Hematopoietic multipotent progenitor cell treated with erythropoietin and hydrocortisone succinate and interleukin-3 and kit ligand, for 15 days (in vitro differentiated cells): ENCODE measurements around the gene GALNTL6.
A peak's percentile ranks its signal among the peaks of the same experiment; 100 is the strongest.

ENCODE experiments used
- DNase-seq: peaks from one replicate; pipeline ENCODE4 v3.0.0-alpha.2; 2015; ENCODE audit warnings: low spot score

GALNTL6 gene

DNA sequence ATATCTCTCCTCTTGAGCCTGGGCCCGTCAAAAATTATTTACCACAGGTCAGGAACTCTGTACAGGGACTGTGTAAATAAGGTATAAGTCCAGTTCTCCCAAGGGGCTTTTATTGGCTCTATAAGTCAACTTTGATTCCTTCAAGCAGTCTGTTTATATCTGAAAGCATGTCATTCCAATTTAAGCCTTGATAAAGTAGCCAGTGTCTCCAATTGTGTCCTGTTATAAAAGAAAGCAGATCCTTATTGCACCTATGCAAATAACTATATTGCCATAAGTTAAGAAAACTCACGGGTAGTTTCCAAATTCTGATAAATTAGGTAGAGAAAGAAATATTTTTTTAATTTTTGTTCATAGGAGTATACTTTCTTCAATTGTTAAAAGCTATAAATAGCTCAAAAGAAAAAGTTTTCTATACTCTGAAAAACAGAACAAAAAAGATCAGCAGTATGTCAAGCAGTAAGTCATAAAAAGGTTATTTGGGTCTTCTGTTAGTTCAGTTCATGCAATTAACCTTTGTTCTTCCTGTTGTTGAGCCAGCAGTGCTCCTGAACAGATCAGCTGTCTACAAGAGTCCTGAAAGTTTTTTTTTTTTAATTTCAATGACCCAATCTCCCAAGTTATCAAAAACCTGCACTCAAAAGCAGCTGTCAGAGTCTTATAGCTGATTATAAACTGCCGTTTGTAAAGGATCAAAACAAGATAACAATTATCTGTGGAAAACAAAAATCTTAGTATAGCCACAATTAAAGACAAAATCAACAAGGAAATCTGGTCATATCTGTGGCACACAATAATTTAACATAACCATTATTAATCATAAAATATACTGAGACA, 1177.0 kb downstream of the GALNTL6 start:
- no peak for DNase-seq

DNA sequence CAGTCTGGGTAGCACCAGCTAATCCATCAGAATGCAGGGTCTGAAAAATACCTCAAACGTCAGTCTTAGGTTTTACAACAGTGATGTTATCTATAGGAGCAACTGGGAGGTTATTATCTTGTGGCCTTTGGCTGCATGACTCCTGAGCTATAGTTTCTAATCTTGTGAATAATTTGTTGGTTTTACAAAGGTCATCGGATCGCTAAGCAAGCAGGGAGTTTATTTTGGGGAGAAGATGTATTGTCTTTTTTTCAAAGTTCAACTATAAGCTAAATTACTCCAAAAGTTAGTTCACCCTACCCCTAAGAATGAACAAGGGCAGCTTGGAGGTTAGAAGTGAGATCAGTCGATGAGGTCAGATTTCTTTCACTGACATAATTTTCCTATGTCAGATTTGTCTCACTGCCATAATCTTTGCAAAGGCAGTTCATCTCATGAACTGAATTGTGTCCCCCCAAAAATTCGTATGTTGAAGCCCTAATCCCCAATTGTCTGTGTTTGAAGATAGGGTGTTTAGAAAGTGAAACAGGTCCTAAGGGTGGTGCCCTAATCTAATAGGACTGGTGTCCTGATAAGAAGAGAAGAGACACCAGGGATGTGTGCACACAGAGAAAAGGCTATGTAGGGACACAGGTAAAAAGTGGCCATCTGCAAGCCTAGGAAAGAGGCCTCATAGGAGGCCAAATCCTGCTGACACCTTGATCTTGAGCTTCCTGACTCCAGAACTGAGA, 1179.6 kb downstream of the GALNTL6 start:
- DNase-seq = peak; percentile 62

DNA sequence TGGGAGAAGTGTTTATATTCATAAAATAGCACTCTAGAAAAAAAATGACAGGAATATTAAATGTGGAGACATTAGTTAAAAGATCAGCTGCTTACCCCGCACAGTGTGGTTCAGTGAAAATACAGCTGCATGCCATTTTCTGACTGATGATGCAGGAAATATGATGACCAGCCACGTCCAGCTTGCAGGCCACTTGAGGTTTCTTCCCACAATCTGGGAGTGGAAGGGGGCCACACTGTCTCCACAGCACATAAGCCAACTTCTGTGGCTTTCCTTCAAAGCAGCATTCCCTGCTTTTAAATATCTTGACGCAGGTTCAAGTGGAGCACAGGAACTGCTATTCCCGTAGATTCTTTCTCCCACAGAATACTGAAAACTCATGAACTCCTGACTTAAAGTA, 1182.0 kb downstream of the GALNTL6 start:
- no peak for DNase-seq

DNA sequence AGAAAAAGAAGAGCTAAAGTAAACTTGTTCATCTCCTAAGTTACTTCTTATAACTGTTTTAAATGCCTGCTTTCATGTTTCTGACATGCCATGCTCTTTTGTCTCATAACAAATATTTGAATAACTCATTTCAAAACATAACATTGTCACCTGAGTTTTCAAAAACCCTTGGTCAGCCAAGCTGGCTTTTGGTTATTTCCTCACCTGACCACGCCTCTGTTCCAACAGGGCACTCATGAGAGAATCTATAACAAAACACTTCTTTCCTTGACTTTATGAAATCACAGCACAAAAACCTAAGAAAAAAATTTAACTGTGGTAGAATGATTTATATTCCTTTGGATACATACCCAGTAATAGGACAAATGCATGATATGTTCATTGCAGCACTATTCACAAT, 1182.5 kb downstream of the GALNTL6 start:
- no peak for DNase-seq

DNA sequence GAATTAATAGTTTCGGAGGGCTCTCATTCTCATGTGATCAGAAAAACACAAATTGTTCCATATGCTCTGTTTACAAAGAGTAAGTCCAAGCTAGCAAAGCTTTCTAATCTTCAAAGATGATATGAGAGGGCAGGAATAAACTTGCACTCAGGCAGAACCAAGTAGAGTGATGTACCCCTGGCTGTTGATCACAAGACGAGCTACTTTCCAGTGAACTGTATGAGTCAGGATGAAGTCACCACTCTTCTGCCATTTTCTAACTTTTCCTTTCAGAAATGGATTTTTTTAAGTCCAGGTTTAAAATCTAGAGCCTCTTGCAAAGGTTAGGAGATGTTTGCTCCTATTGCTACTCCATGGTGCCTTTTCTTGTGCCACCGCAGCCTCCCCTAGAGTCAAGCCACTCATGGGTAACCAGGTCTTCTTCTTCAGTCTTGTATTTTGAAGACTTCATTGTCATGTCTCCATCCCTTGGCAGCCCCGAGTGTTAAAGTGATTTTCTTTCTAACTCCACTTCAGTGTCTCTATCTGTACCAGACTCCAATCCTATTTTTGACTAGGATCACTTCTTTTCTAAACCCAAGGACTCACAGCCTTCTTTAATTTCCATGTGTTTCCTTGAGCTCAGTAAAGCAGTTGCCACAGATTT, 1183.5 kb downstream of the GALNTL6 start:
- peak; percentile 45 for DNase-seq

DNA sequence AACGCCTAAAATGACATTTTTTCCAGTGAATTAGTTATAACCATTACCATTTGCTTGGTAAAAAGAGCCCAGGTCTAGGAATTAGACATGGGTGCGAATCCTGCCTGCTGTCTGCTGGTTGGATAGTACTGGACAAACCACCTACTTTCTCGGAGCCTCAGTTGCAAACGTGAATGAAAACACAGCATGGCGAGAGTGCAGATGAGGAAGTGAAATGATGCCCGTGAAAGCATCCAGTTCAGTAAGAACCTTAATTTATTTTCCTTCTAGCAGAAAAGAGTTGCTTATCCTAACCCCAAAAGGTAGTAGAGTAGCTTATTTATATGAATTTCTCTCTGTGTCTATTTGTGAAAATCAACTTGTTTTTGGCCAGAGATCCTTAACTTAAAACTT, 1184.0 kb downstream of the GALNTL6 start:
- DNase-seq = no peak

DNA sequence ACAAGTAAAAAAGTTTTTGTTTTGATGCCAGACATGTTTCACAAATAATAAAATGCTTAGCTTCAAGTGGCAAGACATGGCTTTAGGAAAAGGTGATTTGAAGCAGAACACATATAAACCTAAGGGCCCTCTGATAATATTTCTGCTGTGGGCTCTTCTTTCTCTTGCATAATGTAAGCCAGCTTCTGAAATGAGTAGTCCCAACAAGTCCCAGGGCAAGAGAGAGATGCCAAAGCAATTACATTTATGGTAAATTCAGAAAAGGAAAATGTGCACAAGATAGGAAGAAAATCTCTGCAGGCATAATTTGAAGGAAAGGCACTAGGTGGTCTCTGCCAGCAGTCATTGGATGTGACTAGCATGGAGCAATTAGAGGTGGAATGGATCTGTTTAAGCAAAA, 1184.7 kb downstream of the GALNTL6 start:
- DNase-seq = no peak

DNA sequence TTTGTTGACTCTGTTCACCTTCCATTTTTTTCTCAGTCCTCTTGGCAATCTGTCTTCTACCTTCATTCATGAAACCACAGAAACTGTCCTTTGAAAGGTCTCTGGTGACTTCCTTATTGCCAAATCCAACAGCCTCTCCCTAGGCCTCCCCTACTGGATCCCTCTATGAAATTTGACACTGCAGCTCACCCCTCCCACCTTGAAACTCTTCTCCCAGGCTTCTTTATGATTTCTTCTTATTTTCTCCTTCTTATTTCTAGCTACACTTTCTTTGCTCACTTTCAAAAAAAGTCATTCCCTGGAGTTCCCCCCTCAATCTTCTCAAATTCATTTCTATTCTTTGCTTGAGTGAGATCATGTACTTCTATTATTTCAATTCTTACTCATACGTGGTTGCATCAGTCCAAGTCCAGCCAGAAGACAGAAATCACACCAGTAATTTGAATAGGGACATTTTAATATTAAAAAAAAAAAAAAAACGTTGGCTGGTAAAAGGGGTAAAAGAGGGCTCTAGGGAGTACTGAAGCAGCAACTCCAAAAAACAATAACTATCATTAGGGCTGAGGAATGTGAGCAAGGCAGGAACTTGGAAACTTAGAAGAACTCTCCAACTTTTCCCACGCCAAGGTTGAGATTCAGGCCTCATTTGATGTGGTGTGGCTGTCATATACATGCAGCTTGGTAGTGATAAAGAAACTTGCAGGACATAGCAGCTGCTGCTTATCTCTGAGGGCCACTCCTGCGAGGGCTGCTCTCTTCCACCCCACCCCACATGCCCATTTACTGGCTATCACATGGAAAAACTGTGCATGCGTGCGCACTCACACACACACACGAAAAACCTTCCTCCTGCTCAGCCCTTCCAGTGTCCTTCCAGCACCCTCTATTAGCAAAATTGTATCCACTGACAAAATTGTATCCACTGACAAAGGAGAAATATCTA, 1185.6 kb downstream of the GALNTL6 start:
- peak; percentile 94 for DNase-seq

DNA sequence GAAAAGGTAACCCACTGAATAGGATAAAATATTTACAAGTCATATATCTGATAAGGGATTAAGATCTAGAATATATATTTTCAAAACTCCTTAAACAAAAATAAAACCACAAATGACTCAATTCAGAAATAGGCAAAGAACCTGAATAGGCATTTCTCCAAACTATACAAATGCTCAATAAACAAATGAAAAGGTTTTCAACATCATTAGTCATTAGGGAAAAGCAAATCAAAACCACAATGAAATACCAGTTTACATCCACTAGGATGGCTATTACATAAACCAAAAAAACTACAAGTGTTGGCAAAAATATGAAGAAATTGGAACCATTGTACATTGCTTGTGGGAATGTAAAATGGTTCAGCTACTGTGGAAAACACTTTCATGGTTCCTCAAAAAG, 1188.4 kb downstream of the GALNTL6 start:
- no peak for DNase-seq

DNA sequence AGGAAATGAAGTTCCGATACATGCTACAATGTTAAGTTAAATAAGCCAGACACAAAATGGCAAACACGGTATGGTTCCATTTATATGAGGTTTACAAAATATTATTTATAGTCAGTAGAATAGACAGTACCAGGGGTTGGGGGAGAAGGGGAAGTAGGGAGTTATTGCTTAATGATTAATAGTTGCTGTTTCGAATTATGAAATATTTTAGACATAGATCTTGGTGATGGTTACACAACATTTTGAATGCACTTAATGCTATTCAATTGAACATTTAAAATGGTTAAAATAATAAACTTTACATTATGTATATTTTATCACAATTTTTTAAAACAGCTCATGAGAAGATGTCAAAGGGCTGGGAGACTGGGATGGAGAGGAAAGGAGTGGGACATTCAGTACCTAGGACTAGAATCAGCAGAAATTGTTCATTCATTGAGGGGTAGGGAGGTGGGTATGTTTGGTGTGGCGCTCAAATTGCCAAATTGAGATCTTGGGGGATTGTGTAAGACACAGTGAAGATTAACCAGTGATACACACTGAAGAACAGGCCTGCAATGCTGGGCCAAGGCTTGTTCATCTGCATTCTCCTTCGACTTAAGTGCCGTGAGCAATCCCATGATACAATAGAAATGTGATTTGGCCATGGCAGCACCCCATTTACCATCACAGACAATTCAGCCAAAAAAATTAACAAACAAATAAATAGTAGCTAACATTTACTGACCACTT, 1189.8 kb downstream of the GALNTL6 start:
- no peak for DNase-seq

DNA sequence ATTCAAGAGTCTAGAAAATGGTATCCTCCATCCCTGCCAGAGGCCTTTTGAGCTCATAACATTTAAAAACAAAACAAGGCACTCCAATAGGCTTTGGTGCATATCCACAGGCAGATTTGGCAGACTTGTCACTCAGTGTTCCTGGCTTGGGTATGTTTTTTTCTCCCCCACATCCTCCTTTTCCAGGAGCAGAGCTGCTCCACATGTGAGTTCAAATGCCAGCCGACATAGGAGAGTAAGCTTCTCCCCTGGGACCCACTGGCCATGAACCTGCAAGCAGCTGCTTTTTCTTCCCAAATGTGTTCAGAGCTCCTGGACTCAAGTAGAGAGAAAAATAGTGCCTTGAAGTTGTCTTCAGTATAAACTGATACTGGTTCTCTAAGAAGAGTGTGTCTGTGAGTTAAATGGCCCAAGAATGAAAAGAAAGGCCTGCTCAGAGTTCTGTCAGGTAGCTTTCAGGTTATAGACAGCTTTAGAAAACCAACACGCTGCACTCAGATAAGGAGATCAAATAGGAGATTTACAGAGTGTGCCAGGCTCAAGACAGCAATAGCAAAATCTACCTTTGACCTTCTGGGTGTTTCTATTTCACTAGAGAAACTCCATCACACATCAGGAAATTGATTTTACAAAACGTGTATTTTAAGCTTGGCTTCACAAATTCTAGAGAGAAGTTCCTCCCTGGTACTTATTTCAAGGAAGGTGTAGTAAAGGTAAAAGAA, 1192.9 kb downstream of the GALNTL6 start:
- DNase-seq = no peak

DNA sequence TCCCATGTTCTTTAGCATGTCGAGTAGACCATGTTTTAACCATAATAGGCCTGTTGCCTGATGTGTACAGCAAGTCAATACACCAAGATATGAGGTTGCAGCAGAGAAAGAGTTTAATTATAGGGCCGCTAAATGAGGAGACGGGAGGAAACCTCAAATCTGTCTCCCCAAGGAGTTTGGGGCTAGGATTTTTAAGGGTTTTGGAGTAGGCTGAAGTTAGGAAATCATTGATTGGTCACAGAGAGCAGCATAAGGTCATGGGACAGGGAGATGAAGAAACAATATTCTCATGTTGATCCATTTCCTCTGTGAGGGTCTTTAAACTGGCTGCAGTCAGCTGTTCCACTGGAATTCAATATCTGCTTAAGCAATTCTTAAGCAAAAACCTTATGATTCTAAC, 1195.2 kb downstream of the GALNTL6 start:
- DNase-seq = no peak

DNA sequence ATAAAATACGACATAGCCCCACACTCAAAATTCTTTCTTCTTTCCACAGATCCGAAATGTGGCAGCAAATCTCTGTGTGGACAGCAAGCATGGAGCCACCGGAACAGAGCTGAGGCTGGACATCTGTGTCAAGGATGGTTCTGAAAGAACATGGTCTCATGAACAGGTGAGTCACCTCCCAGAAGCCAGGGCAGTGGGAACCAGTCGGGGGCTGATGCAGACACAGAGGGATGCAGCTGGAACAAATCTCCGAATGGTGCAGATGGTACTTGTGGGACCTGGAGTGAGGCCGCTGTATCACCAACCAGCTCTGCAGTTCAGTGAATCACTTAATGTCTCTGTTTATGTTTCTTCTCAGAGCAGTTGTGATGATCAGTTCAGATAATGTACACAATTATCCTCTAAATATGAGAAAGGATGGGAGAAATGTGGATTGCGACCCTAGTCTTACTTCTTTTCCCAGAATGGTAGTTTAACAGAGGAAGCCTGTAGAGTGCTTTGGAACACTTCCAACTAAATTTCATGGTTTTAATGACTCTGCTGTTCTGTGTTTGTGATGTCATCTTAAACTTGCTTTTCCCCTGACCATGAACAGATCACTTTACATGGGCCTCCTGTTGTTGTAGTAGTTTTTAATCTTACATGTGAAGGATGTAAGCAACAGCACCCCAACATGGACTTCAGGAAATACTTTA, 1196.1 kb downstream of the GALNTL6 start:
- peak; percentile 61 for DNase-seq

DNA sequence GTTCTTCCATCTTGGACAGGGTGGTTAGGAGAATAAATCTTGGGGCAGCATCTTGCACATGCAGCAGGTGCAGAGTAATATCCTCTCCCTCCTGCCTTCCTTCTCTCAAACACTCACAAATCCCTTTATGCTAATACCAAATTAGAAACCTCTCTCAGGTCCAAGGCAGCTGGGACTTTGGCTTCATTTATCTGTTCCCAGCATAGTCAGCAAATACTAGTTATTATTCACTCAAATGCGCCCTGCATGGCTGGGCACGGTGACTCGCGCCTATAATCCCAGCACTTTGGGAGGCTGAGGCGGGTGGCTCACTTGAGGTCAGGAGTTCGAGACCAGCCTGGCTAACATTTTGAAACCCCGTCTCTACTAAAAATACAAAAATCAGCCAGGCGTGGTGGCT, 1199.4 kb downstream of the GALNTL6 start:
- no peak for DNase-seq

DNA sequence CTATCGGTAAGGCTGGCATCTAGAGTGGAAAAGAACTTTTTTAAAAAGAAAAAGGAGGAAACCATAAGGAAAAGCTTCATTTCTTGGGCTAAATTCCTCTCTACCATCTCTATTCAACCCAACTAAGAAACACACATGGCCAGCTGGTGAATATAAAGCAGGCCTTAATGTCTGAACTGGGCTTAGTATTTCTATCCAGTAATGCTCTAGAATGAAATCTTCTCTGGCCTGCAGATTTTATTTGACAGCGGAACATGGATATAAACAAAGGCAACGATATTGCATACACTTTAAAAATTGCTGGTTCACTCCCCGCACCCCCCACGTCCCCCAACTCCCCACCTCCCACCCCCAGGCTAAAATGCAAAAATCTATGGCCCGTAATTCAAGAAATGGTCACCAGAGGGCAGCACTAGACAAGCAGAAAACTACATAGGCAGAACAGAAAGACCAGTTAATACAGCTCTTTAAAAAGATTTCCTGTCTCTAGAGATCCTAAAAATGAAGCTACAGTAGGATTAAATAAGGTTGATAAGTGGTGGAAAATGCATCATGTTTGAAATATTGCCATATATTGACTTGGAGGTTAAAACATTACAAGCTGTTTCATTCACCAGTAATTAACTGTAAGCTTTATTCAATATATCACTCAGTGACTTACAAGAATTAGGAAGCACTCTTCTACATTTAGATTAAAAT, 1200.2 kb downstream of the GALNTL6 start:
- DNase-seq = peak; percentile 65

DNA sequence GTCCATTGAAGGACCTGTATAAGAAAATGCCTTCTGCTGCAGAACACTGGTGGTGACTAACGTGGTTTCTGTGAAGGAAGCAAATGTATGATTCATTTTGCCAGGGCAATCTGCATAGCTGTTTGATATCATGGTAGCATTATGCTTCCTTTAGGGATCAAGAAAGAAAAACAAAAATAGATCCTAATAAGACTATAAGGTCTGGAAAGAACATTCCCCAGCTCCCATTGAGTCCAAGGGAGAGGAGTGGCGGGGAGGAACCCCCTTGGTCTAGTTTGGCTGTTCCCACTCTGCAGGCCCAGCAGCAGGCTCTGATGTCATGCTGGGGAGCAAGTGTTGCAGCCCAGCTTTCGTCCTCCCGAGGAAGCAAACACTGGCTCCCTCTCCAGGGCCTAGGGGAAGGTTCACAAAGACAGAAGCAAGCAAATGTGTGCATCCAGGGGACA, 1200.9 kb downstream of the GALNTL6 start:
- DNase-seq = no peak

DNA sequence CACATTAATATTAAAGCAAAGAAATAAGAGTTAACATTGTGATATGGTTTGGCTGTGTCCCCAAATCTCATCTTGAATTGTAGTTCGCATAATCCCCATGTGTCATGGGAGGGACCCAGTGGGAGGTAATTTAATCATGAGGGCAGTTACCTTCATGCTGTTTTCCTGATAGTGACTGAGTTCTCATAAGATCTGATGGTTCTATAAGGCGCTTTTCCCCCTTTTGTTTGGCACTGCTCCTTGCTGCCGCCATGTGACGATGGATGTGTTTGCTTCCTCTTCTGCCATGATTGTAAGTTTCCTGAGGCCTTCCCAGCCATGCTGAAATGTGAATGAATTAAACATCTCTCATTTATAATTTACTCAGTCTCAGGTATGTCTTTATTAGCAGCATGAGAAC, 1201.6 kb downstream of the GALNTL6 start:
- DNase-seq = no peak

DNA sequence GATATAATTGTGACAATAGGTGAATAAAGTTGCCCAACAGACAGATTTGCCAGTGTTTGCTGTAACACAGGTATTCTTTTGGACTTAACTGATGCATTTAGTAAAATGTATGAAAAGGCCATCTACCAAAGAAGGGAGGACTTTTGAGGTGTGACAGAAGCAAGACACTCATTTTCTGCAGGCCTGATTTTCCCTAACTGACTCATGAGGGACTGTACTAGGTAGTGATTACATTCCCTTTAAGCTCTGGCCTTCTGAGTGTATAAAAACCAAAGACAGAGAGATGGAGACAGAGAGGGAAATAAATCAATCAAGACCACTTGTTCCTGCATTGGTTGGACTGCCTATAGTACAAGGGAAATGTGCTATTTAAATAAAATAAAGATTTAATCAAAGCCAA, 1204.6 kb downstream of the GALNTL6 start:
- no peak for DNase-seq

DNA sequence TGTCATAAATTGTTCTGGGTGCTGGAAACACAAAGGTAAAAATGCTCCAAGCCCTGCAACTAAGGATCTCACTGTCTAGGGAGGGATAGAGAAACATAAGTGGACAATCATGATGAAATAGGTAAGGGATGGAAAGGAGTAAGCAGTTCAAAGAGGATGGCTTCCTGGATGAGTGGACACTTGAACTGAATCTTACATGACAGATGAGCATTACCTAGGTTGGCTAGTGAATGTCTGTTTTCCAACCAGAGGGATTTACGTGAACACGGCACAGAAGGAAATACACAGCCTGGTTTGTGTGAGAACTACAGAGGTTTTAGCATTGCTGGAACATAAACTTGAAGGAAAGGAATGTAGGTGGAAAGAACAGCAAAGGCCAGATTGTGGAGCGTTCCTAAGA, 1205.2 kb downstream of the GALNTL6 start:
- no peak for DNase-seq
